Measurements from ENCODE around the gene PRMT7.

DNA sequence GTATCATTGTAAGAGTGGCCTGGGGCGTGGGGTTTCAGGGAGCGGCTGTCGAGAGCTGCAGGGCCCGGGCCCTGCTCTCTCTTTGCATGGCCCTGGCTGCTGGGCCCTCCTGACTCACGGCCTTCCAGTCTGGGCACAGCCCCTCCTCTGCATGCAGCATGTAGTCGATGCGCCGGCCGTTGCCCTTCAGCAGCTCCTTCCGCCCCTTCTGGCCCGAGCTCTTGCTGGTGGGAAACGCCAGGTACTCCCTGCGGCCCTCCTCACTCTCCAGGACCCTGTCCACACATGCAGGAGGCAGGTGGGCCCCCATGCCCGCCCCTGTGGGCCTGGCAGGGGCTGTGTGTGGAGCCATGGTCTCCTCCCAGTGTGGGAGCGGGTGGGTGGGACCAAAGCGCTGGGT is 50.7 kb downstream of the PRMT7 start:
- TF ChIP-seq CEBPB (IDR thresholded peaks at IDR 0.05; ENCODE audit: low read depth, low read length) (no peak), POLR2A (IDR thresholded peaks at IDR 0.05; ENCODE audit: control extremely low read depth in 1 of 2, low read depth in 2 of 2, low read length in 2 of 2) (no peak)
- TF ChIP-seq, protein P1, sequence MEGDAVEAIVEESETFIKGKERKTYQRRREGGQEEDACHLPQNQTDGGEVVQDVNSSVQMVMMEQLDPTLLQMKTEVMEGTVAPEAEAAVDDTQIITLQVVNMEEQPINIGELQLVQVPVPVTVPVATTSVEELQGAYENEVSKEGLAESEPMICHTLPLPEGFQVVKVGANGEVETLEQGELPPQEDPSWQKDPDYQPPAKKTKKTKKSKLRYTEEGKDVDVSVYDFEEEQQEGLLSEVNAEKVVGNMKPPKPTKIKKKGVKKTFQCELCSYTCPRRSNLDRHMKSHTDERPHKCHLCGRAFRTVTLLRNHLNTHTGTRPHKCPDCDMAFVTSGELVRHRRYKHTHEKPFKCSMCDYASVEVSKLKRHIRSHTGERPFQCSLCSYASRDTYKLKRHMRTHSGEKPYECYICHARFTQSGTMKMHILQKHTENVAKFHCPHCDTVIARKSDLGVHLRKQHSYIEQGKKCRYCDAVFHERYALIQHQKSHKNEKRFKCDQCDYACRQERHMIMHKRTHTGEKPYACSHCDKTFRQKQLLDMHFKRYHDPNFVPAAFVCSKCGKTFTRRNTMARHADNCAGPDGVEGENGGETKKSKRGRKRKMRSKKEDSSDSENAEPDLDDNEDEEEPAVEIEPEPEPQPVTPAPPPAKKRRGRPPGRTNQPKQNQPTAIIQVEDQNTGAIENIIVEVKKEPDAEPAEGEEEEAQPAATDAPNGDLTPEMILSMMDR (IDR thresholded peaks at IDR 0.05; ENCODE audit: control extremely low read depth in 1 of 3, insufficient read depth in 1 of 3, low read depth in 1 of 3, low read length in 3 of 3): no peak
